ENCODE measurements around the gene TMEM131L.

GRCh38 chr4:153576443-153576774 lies 110.2 kb downstream of the TMEM131L start:
- TF ChIP-seq CTCF (IDR thresholded peaks at IDR 0.05; ENCODE audit: low read depth, low read length) (no peak), EZH2phosphoT487 (IDR thresholded peaks at IDR 0.05; ENCODE audit: low read depth) (no peak)
